ENCODE data around the gene GJD4.

Gene GJD4

DNA sequence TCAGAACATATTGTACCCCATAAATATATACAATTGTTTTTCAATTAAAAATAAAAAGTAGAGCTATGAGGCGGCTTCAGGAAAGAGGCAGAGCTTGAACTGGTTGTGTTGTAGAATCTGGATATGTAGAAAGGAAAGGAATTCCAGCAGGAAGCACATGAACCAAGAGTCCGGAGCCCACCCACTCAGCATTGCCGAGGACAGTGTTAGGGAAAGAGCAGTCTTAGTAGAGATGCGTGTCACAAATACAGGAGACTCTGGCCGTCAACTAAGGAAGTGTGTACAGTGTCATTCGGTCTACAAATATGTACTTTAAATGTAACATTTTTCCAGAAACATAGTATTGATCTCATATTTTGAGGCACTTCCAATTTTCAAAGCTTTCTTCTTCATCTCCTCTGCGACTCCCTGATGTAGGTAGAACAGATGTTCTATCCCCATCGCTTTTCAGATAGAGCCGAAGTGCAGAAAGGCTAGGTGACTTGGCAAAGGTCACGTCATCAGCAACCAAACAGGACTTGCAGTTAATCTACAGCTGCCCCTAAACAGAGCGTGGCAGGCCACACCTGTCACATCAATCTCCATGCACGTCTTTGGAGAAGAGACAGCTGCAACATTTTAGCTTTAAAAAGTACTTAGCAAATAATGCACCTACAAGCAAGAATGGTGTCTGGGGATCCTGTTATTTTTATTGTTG, 25.3 kb upstream of the GJD4 start:
- no peak for DNase-seq

DNA sequence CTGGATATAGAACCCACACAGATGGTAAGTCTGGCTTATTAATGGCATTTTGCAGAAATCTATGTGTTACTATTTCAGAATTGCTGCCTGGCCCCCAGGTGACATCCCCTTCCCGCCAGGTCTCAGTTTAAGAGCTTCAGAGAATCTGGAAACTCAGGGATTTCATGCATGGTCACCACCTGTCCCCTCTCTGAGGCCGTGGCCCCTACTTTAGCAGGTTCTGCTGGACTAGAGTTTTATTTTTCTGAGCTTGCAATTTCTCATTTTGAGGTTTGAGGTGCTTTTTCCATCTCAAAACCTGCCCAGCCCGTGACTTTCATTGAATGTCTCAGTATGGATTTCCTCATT, 24.7 kb upstream of the GJD4 start:
- no peak for DNase-seq

DNA sequence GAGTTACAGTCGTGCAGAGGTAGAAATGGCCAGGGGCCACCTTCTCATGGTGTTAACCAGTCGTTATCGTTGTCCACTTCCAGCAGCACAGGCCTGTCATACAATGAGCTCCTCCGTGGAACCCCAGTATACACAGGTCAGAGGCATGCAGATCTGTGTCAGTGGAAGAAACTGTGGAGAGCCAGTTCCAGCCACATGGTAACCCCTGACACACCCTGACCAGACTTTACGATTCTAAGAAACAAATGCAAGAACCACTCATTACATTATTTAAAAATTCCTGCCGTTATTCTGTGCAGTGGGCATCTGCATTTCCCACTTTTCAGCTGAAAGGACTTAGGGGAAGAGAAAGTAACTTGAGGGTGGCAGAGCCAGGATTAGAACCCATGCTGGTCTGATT, 23.5 kb upstream of the GJD4 start:
- no peak for DNase-seq

DNA sequence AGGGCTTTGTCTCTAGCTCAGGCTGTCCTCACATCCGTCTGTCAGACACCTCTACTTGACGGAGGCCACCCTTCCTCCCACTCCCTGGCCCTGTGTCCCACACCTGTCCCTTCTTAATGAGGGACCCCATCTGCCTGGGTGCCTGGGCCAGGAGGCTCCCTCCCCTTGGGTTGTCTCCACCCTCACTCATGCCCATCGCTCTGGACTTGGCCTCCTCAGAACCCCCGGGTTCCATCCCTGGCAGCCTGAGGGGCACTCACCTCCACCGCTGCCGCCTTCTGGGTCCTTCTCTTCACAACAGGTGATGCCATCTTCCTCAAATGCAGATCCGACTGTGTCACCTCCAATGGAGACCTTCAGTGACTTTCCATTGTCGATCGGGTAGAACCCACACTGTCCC, 20.2 kb upstream of the GJD4 start:
- no peak for DNase-seq

DNA sequence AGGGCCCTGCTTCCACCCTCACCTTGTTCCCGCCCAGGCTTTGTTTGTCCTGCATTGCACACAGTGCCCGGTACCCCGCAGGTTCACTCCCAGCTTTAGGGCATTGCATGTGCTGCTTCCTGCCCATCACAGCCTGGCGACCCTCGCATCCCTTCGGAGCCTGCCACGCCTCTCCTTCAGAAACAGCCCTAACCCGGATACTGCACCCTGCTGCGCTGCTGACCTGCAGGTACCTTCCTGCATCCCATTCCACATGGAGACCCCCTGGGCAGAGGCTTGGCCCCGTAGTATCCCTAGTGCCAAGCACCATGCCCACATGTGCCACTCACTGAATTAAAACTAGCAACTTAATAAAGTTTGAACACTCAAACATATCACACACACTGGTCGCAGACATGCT, 19.8 kb upstream of the GJD4 start:
- DNase-seq: no peak

DNA sequence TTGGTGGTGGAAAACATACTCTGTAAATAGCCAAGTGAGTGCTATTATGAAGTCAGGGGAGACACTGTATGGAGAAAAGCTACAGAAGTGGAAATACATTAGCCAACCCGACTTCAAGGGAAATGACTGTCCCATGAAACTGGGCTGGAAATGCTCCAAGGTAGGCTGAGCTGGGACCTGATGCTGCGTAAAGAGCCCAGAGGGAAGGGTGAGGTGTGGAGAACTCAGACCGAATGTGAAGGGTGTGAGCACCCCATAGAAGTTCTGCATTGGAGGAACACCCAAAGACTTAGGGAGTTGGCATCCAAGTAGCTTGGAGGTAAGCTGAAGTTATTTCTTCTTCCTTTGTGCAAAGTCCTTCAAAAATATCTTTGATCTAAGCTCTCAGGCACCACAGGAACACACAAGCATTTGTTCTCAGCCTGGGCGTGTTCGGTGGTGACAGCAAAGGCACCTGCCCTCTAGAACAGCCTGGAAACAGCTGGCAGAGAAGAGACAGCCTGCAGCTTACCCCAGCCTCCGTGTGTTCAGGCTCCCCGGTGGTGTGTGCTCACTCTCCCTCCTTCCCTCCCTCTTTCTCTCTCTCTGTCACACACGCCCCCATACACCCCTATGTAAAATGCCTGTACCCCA, 19.1 kb upstream of the GJD4 start:
- DNase-seq: no peak

DNA sequence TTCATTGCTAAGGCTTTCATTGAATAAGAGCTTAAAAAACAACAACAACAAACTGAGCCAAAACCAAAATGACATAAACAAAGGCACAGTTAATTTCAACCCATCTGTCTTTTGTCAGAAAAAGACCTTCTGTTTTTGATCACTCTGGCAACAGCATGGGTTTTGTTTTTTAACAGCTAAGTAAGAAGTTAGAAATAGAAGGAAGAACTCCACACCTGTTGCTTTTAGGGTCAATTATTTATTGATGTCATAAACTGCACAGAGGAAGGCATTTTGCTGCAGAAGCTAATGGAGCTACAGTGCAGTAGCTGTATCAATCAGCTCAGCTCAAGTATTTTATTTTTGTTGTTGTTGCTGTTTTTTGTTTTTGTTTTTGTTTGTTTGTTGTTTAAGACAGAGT, 16.3 kb upstream of the GJD4 start:
- no peak for DNase-seq

DNA sequence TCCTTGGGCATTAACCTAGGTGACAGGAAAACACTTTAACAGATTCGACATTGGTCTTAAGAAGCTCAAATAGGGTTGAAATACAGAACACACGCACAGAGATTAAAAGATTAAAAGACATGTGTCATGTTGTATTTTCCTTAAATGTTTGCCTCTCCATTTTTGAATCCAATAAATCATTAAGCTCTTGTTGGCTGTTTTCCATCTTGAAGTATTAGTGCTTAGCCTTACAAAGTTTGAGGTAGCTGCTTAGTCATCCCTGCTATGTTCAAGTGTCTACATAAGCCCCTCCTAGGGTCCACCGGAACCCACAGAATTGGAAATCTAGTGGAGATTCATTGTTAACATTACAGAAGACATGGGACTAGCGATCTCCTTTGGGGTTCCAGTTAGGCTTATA, 12.7 kb upstream of the GJD4 start:
- no peak for DNase-seq

DNA sequence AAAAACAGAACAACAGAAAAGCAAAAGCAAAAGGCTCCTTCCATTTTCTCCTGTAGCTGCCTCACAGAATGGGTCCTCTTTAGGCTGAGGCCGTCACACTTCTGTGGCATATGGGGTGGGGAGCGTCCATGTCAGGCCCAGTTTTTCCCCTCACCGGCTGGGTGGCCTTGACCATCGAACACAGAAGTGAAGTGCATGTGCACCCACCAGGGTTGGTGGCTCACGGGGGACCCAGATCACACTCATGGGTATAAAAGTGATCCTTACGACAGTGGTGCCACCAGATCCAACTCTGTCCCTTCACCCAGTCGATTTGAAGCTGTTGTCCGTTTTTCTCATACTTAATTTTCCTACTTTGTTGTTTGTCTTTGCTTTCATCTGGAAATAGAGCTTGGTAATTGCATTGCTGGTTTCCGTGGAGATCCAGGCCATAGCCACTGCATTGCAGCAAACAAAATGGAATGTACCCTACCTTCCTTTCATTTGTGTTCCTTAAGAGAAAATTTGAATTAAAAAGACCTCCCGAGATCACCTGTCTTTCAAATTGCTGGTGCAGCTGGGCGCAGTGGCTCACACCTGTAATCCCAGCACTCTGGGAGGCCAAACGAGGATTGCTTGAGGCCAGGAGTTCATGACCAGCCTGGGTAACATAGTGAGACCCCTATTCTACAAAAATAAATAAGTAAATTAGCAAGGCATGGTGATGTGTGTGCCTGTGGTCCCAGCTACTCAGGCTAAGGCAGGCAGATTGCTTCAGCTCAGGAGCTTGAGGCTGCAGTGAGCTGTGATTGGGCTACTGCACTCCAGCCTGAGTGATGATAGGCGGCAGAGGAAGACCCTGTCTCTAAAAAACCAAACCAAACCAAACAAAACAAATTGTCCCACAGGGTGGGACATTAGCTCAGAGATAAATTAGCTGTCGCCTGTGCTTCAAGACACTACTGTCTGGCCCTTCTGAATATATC, 10.7 kb upstream of the GJD4 start:
- DNase-seq: no peak

DNA sequence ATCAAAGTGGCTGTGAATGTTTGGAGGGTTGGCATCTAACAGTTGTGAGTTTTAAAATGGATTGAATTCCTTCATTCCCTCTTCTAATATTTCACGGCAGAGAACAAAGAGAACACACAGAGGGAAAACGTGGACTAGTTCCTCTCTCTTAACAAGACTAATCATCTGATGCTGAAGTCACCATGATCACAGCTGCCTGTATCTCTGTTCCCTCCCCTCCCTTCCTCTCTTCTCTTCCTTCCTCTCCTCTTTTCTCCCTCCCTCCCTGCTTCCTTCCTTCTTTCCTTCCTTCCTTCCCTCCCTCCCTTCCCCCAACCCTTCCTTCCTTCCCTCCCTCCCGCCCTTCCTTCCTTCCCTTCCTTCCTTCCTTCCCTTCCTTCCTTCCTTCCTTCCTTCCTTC, 10.0 kb upstream of the GJD4 start:
- DNase-seq: no peak

DNA sequence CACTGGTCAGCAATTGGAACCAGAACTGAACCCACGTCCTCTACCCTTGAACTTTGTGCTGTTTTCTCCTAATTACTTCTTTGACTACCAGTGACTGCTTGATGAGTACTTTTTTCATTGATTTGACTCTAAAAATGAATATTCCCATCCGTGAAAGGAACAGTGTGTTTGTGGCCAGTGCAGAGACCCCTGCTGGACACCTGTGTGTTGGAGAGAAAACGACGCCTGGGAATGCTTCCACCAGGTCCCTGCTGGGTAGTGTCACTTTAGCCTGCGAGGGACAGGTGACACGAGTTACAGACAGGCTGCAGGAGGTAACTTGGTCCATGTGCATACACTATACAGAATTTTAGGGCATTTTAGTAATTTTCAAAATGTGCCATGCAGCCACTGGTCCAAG, 6.8 kb upstream of the GJD4 start:
- no peak for DNase-seq

DNA sequence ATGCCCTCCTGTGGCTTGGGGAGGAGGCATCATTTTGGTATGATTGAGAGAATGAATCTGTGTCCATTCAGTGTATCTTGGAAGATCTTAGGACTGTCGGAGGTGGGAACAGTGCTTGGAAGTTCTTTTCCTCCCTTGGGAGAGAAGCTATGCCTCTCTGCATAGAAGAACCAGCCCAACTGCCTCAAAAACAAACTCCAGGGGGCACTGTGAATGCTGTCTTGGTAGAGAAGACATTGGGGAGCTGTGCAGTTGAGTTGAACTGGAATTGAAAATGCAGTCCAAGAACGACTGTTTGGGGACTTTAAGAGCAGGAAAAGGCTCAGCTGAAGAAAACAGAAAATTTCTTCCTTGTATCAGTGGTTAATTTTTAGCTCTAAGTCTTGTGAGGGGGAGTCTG, 4.9 kb upstream of the GJD4 start:
- no peak for DNase-seq

DNA sequence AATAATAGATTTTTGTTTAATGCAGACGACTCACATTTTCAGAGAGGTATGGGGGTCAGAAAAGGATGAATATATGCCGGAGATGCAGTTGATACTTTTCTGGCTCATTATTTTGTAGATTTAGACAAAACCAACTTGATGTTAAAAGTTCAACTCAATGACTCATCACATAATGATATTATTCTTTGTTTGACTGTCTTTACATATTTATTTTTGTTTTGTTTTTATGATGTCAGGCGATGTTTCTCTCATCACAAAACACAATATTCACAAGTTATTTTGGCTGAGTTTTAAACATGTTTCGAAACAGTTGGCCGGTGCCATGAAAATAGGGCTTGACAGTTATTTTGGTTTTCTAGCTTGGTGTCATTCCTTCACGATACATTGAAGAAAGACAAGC, 1.3 kb downstream of the GJD4 start:
- no peak for DNase-seq

DNA sequence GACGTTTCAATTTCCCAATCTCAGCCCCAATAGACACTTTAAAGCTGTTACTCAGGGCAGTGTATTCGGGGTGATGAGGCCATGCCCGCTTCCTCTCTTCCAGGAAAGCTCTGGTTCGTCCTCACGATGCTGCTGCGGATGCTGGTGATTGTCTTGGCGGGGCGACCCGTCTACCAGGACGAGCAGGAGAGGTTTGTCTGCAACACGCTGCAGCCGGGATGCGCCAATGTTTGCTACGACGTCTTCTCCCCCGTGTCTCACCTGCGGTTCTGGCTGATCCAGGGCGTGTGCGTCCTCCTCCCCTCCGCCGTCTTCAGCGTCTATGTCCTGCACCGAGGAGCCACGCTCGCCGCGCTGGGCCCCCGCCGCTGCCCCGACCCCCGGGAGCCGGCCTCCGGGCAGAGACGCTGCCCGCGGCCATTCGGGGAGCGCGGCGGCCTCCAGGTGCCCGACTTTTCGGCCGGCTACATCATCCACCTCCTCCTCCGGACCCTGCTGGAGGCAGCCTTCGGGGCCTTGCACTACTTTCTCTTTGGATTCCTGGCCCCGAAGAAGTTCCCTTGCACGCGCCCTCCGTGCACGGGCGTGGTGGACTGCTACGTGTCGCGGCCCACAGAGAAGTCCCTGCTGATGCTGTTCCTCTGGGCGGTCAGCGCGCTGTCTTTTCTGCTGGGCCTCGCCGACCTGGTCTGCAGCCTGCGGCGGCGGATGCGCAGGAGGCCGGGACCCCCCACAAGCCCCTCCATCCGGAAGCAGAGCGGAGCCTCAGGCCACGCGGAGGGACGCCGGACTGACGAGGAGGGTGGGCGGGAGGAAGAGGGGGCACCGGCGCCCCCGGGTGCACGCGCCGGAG, 2.6 kb downstream of the GJD4 start:
- no peak for DNase-seq

DNA sequence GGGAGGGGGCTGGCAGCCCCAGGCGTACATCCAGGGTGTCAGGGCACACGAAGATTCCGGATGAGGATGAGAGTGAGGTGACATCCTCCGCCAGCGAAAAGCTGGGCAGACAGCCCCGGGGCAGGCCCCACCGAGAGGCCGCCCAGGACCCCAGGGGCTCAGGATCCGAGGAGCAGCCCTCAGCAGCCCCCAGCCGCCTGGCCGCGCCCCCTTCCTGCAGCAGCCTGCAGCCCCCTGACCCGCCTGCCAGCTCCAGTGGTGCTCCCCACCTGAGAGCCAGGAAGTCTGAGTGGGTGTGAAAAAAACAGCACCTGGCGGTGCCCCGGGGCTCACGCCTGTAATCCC, 3.2 kb downstream of the GJD4 start:
- no peak for DNase-seq

DNA sequence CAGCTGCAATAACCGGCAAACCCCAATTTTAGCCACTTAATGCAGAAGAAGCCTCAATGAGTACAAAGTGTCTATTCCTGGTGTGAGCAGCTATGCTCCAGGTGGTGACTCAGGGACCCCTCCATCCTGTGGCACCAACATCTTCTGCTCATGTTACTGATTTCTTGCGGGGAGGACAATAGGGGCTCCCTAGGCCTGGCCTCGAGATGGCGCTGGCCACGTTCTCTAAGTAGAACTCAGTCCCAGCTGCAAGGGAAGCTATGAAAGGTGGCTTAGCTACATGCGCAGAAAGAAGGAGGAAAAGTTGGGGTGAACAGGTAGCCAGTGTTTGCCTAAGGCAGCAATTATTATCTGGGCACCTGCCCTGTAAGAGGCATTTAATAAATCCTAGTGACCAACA, 6.6 kb downstream of the GJD4 start:
- DNase-seq: no peak

DNA sequence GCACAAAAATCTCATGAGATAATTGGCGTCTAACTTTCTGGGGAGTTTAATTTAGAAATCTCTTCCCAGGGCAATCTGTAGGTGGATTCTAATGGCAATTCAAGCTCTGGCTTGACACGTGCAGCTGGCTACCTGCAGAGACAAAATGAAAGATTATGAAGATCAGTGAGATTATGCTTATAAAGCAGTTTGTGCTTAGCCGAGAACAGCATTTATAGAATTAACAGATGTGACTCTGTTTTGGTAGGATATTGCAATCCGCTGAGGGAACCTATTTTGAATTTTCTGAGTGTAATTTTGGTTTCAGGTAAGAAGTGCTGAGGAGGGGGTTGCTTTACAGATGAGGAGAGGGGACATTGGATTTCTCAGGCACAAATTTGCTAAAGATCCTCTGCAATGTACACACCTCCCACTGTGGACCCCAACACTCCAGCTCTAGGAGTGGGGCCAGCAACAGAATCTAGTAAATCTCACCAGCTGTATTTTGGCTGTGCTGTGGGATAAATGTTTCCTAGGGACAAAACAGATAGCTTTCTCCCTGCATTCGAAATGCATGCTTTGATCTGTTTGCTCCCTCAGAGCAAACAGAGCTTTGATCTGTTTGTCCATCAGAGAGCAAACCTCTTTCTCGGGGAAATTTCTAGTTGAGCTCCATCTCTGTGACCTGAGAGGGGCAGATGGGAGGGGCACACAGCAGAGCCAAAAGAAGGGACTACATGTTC, 7.4 kb downstream of the GJD4 start:
- no peak for DNase-seq

DNA sequence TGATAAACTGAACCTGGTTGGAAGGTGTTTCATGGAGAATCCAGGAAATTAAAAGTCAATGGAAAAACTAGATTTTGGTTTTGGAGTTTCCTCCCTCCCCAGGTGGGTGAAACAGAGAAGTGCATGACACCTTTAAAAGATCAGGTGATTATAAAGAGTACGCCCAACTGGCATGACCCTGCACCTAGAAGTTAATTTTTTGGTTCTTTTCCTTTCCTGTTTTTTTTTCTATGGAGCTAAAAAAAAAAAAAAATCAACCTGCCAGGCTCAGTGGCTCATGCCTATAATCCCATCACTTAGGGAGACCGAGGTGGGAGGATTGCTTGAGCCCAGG, 7.9 kb downstream of the GJD4 start:
- DNase-seq: no peak

DNA sequence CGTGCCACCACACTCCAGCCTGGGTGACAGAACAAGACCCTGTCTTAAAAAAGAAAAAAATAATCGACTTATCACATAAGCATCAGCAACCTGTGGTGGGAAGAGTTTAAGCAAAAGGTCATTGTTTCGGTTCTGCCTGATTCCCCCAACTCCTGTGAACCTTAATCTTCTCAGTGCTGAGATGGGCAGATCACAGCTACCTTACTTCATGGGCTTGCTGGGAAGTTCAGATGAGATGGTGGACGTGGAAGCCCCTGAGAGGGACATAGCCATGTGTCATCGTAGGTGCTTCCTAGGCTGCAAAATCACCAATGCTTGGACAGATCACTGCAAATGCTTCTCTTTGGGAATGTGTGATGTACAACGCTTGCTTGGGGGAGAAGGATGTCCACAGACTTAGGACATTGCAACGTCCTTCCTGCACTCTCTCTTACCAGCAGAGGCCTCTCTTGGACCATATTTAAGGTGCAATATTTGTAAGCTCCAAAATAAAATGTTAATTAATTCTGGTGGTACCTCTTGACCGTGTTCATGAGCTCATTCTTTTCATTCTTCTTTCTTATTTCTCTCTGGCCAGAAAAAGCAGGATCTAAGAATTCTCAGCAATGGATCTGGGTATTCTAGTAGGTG, 8.6 kb downstream of the GJD4 start:
- DNase-seq: no peak

DNA sequence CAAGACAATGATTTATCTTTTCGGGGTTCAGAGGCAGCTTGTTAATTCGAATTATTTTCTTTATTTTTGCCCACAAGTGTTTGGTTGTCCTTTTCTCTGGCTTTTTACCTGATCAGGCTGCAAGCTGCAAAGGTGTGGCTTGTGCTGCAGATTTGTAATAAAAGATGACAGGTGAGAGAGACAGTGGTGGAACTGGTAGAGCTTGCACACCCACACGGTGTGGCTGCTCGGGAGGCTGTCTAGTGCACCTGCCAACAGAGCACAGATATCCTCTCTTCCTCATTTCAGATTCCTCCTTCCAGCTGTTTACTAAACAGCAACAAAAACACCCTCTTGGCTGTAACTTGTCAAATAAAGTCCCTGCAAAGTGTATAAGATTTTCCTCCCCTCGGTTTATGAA, 9.2 kb downstream of the GJD4 start:
- no peak for DNase-seq

DNA sequence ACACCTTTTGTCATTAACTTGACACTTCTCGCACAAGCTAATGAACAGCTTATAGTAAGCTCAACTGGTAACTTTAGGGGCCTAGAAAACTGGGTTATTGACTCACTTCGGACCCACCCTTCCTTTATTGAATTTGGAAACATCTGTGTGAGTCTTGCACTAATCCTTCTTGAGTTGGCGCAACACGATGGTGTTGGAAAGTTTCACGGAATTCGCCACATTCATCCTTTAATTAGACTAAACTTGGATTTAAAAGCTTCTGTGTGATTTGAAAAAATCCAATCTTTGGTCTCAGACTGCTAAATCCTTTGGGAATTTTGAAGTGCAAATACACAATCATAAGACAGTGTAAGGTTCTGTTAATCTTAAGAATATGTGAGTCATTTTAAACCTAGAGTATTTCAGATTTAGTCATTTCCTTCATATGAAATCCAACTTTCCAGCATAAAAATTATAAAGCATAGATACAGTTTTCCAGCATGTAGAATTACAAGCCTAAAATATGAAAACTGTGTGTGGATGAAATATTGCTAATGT, 21.9 kb downstream of the GJD4 start:
- DNase-seq: no peak

DNA sequence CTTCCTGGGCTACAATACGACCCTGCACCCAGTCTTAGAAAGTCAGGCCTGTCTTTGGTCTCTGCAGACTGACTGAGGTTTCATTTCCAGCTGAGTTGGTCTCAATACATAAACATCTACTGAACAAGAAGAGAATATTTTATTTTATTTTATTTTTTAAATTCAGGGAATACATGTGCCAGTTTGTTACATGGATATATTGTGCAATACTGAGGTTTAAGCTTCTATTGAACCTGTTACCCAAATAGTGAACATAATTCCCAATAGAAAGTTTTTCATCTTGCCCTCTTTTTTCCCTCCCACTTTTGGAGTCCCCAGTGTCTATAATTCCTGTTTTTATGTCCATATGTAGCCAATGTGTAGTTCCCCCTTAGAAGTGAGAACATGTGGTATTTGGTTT, 26.3 kb downstream of the GJD4 start:
- DNase-seq: no peak

Data from CD4-positive, alpha-beta T cell treated with Interleukin-6 for 4 hours (primary cell).